Umbilical cord (tissue), 2 donors: Measurements from ENCODE around the gene CSTPP1. TPM values are rescaled to one million over a fixed set of nuclear protein-coding genes. Genes with fewer than 3 reads are reported as not detected.
"Not testable (repeated sequence)": the region's sequence is repeated elsewhere in the genome, so short reads cannot be mapped to it uniquely, and the experiment has no call there.

Experiments
- DNase-seq: peaks from one replicate; pipeline ENCODE4 v3.0.0-alpha.2; 2015; ENCODE audit warnings: low spot score
- total RNA-seq: library from RNA; depleted of rRNA; stranded (reverse); fragments of >200 nt; gene quantifications from one replicate; pipeline ENCODE4 v1.2.3, GENCODE V29; 2014; ENCODE audit warnings: low replicate concordance; ENCODE audit not compliant: insufficient read depth

CSTPP1 gene
- total RNA-seq, 1 donor from 2014 or later = 51.8 TPM

- DNase-seq = no peak
These were observed 107.6 kb downstream of the CSTPP1 start for GRCh38 chr11:47044119-47044518.

GRCh38 chr11:47047972-47048371 lies 111.4 kb downstream of the CSTPP1 start:
- DNase-seq = no peak

GRCh38 chr11:47050284-47050683 lies 113.7 kb downstream of the CSTPP1 start:
- no peak for DNase-seq

- peak; percentile 23 for DNase-seq
These were observed 114.7 kb downstream of the CSTPP1 start for GRCh38 chr11:47051217-47051616.

- DNase-seq = peak; percentile 60
These were observed 115.6 kb downstream of the CSTPP1 start for GRCh38 chr11:47052165-47052564.

- peak; percentile 90 for DNase-seq
These were observed 116.0 kb downstream of the CSTPP1 start for GRCh38 chr11:47052576-47052975.

GRCh38 chr11:47055534-47055933 lies 119.0 kb downstream of the CSTPP1 start:
- DNase-seq = no peak

- DNase-seq = peak; percentile 96
These were observed 119.8 kb downstream of the CSTPP1 start for GRCh38 chr11:47056261-47056915.

GRCh38 chr11:47057365-47057764 lies 120.8 kb downstream of the CSTPP1 start:
- DNase-seq = no peak

GRCh38 chr11:47060807-47061206 lies 124.2 kb downstream of the CSTPP1 start:
- DNase-seq = no peak

GRCh38 chr11:47061429-47062178 lies 125.0 kb downstream of the CSTPP1 start:
- DNase-seq = no peak

- no peak for DNase-seq
These were observed 126.2 kb downstream of the CSTPP1 start for GRCh38 chr11:47062736-47063135.

GRCh38 chr11:47067401-47067800 lies 130.8 kb downstream of the CSTPP1 start:
- DNase-seq = no peak

- no peak for DNase-seq
These were observed 134.2 kb downstream of the CSTPP1 start for GRCh38 chr11:47070769-47071168.

GRCh38 chr11:47071341-47071740 lies 134.8 kb downstream of the CSTPP1 start:
- DNase-seq = no peak

GRCh38 chr11:47071791-47072261 lies 135.3 kb downstream of the CSTPP1 start:
- peak; percentile 74 for DNase-seq

GRCh38 chr11:47078751-47079521 lies 142.4 kb downstream of the CSTPP1 start:
- DNase-seq = peak; percentile 14

GRCh38 chr11:47080775-47081174 lies 144.2 kb downstream of the CSTPP1 start:
- DNase-seq = not testable (repeated sequence)

- no peak for DNase-seq
These were observed 147.4 kb downstream of the CSTPP1 start for GRCh38 chr11:47083913-47084312.

- DNase-seq = peak; percentile 50
These were observed 151.2 kb downstream of the CSTPP1 start for GRCh38 chr11:47087801-47088200.

GRCh38 chr11:47093541-47093940 lies 157.0 kb downstream of the CSTPP1 start:
- no peak for DNase-seq

GRCh38 chr11:47096871-47097270 lies 160.3 kb downstream of the CSTPP1 start:
- not testable (repeated sequence) for DNase-seq
